Measurements from ENCODE around the gene TJAP1.
"Not testable (repeated sequence)": the region's sequence is repeated elsewhere in the genome, so short reads cannot be mapped to it uniquely, and the experiment has no call there.

The TJAP1 gene

DNA sequence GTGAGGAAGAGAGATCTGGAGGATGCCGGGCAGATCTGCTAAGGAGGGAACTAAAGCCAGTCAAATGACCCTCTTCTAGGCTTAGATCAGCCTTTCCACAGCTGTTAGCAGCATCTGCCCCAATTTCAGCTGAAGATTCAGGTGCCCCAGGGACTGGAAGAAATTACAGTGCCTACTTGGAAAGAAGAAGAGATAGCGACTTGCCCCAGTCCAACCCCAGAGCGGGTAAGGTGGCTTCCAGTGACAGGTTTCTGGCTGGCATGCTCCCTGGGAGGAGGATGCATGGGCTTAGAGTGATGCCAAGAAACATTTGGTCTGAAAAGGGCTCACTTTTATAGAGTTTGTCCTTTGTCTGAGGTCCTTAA lies 620 bp downstream of the TJAP1 start:
- no peak for DNase-seq (ENCODE audit: low read depth in 2 of 2, low spot score in 1 of 2)

GRCh38 chr6:43481075-43481474 lies 3.7 kb downstream of the TJAP1 start:
- DNase-seq (ENCODE audit: low read depth in 2 of 2, low spot score in 1 of 2) = no peak

DNA sequence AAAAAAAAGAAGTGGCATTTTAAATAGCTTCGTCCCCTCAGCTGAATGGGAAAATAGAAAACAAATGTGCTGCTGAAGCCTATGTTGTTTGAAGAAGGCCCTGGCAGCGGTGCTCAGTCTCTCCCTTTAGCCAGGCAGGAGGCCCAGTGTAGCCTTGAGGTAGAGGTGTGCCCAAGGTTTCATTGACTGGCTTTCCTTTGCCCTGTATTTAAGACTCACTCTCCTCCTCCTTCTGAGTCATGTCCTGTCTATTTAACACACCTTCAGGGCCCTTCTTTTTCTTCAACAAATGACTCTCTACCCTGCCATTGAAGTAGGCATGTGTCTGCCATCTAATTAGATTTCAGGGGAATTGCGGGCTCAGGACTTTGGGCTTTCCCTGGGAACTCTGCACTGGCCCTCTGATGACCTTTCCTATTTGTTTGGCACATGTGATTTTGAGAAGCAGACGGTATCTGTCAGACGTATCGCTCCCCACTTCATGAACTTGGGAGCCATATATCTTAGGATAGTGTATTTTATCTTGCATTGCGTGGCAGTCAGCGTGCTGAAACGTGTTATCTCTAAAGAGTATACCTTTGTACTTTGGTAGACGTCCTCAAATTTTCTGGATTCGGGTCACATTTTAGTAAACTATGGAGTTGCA lies 4.3 kb downstream of the TJAP1 start:
- DNase-seq (ENCODE audit: low read depth in 2 of 2, low spot score in 1 of 2) = no peak

DNA sequence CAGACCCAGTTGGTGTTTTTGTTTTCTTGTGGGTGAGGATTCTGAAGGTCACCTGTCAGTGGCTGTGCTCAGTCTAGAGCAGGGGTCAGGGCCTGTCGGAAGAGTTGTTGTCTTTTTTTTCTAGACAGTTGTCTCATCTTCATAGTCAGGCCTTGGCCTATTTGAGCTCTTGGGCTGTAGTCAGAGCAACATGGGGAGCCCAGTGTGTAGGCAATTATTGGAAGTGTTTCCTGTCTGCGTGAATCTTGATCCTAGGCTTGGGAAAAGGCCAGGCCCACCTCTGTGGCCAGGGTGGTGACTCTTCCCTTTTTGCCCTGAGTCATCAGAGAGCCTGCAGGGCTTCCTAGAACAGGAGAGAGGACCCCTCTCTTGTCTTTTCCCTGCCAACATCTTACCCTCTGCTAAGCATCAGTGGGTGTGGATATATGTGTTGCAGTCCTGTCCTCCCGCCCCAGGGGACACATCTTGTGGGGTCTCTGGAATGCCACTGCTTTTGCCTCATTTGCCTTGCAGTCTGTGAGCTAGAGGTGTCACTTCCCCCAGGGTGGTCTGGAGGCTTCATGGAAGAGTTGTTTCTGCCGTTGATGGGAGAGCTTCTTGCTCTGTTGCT lies 11.4 kb downstream of the TJAP1 start:
- no peak for DNase-seq (ENCODE audit: low read depth in 2 of 2, low spot score in 1 of 2)

- DNase-seq (ENCODE audit: low read depth in 2 of 2, low spot score in 1 of 2) = no peak
Observed at GRCh38 chr6:43489277-43490072, 12.1 kb downstream of the TJAP1 start.

- DNase-seq (ENCODE audit: low read depth in 2 of 2, low spot score in 1 of 2) = no peak
Observed at GRCh38 chr6:43490523-43490939, 13.2 kb downstream of the TJAP1 start.

DNA sequence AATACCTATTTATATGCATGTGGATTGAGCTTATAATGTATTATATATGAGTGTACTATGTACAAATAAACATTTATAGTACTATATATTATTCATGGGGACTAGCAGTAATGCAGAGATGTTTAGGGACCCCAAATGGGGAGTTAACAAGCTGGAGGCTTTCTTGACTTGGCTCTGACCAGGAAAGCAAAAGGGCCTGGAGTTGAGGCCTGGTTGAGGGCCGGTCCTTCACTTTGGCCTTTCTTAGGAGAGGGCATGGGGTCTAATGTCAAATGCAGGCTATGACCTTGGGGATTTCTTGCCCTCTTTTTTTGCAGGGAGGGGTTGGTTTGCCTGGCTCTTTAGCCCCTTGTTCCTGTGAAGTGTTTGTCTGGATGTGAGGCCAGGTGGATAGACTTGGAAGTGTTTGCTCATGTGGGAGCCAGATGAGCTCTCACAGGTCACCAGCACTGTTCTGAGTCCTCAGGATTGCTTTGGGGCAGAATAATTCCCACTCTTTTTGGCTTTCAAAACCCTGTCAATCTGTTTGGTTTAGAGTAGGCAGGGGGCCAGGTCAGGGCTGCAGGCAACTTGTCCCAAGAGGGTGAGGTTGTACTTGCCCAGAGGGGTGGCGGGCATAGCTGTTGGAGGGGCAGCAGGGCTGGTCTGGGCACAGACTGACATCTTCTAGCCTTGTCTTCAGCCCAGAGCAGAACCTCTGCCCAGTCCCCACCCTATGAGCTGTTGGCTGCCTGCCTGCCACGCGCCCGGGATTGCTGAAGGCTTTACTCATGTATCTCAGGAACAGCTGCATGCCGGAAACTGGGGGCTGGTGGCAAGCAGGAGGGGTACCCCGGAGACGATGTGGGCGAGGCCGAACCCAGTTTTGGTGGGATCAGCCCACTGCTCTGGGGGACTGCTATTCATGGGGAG lies 14.6 kb downstream of the TJAP1 start:
- DNase-seq (ENCODE audit: low read depth in 2 of 2, low spot score in 1 of 2) = no peak

GRCh38 chr6:43492673-43493072 lies 15.3 kb downstream of the TJAP1 start:
- DNase-seq (ENCODE audit: low read depth in 2 of 2, low spot score in 1 of 2) = no peak

DNA sequence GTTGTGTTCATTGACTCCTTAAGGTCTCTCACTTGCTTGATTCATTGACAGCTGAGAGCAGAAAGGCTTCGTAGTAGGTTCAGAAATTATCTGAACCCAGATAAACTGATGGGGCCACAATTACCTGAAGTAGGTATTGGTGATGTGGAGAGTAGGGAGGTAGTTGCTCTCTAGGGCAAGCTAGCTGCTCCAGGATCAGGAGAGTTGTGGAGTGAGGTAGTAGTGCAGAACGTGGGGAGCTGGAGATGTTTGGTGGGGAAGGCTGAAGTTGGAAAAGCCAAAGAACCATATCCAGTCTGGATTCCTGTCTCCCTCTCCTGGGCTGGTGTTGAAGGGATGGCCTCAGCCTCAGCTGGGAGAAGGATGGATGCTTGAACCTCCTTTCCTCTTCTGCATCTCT lies 15.9 kb downstream of the TJAP1 start:
- no peak for DNase-seq (ENCODE audit: low read depth in 2 of 2, low spot score in 1 of 2)

GRCh38 chr6:43493833-43494232 lies 16.5 kb downstream of the TJAP1 start:
- DNase-seq (ENCODE audit: low read depth in 2 of 2, low spot score in 1 of 2) = no peak

DNA sequence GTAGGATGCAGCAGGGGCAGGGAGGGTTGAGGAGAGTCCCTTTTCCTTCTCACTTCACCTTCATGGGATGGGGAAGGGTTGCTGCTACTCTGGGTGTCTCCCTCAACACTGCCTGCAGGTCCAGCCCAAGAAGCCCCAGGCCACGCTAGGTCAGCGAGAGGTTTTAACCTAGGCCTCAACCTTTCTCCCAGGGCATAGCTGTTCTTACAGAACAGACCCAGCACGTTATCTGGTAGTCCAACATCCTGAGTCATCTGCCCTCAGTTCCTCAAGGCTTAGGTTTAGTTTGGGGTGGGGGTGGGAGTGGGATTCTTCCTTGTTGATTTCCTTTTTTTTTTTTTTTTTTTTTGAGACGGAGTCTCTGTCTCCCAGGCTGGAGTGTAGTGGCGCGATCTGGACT lies 17.0 kb downstream of the TJAP1 start:
- DNase-seq (ENCODE audit: low read depth in 2 of 2, low spot score in 1 of 2) = no peak

DNA sequence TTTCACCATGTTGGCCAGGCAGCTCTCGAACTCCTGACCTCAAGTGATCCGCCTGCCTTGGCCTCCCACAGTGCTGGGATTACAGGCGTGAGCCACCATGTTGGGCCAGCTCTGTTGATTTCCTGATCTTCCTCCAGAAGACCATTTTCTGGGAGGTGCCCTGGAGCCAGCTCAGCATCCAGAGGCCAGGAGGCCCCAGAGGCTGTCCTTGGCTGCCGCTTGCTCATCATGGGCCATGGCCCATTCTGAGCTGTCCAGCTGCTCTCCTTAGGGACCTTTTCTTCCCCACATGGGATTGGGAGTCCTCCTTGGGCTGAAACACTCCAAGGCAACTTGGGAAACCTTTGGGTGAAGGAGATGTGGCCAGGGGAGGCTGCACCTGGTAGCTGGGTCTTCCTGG lies 17.4 kb downstream of the TJAP1 start:
- DNase-seq (ENCODE audit: low read depth in 2 of 2, low spot score in 1 of 2) = no peak

DNA sequence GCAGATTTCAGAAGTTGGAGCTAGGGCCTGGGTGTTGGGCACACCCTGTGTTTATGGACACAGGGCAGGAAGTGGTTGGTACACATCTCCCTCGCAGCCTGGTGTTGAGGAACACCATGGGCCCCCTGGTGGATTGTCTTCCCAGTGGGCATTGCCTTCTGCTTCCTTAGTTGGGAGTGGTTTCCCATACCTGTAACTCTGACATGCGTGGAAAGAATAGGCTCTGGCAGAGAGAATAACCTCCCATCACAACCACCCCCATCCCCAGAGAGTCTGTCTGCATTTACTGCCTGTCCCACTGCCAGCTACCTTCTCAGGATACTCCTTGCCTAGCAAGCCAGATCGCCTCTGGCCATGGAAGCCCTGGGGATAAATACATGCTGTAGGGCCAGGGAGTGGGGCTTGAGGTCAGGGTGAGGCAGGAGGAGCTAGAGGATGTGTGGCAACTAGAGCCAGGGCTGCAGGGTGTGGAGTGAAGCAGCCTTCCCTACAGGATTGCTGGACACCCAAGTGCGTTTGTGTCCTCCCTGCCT lies 18.1 kb downstream of the TJAP1 start:
- no peak for DNase-seq (ENCODE audit: low read depth in 2 of 2, low spot score in 1 of 2)

DNA sequence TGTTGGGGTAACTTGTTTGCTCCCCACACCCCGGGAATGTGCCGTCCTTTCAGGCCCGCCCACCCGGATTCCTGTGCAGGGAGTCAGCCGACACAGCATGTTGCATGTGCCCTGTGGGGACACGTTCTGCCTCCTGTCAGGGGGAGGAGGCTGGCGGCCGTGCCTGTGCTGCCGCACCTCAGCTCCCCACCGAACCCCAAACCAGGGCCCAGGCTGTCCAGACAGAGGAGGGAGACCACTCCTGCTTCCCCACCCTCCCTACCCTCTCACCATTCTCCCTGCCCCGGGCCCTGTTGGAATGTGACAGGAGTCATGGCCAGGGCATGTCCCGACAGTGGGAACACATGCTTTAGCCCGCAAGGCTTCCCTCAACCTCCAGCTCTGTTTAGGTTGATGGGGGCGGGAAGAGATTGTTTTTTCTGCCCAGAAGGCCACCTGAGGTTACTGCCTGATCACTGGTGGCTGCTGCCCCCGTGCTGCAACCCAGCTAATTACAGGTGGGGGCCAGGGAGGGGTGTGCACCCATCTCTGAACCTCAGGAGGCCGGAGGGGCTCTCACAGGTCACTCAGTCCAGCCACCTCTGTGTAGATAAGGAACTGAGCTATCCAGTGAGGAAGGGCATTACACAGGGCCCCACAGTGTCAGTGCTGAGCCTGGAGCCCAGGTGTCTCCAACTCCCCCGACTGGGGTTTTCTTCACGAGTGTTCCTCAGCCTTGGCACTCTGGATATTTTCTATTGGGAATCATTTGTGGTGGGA lies 19.2 kb downstream of the TJAP1 start:
- no peak for DNase-seq (ENCODE audit: low read depth in 2 of 2, low spot score in 1 of 2)

DNA sequence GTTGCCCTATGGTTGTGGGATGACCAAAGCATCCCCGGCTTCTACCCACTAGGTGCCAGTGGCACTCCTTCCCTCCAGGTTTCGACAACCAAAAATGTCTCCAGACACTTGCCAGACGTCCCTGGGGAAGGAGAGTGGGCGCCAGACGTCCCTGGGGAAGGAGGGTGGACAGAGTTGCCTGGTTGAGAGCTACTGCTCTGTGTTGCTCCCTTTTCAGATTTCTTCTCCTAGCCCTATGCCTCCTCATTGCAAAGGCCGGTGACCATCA lies 19.7 kb downstream of the TJAP1 start:
- no peak for DNase-seq (ENCODE audit: low read depth in 2 of 2, low spot score in 1 of 2)

- DNase-seq (ENCODE audit: low read depth in 2 of 2, low spot score in 1 of 2) = no peak
Observed at GRCh38 chr6:43497689-43498088, 20.3 kb downstream of the TJAP1 start.

DNA sequence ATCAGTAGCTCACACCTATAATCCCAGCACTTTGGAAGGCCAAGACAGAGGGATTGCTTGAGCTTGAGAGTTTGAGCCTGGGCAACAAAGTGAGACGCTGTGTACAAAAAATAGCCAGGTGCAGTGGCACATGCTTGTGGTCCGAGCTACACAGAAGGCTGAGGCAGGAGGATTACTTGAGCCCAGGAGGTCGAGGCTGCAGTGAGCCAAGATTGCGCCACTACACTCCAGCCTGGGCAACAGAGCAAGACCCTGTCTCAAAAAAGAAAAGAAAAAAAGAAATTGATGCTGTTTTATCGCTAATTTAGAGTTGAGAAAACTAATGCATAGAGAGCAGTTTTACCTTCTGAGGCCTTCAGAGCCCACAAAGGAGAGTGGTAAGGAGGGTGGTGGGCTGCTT lies 20.9 kb downstream of the TJAP1 start:
- DNase-seq (ENCODE audit: low read depth in 2 of 2, low spot score in 1 of 2) = not testable (repeated sequence)

GRCh38 chr6:43499028-43499815 lies 21.9 kb downstream of the TJAP1 start:
- DNase-seq (ENCODE audit: low read depth in 2 of 2, low spot score in 1 of 2) = no peak

- no peak for DNase-seq (ENCODE audit: low read depth in 2 of 2, low spot score in 1 of 2)
Observed at GRCh38 chr6:43500921-43501320, 23.6 kb downstream of the TJAP1 start.

GRCh38 chr6:43502666-43503065 lies 25.3 kb downstream of the TJAP1 start:
- DNase-seq (ENCODE audit: low read depth in 2 of 2, low spot score in 1 of 2) = no peak
